22Rv1 (cell line): ENCODE results near the gene RNU1-2.

Experiments used
- CTCF ChIP-seq: fragments of 450-650 bp; IDR thresholded peaks from 2 replicates; pipeline ENCODE4 v1.5.1; 2017; ENCODE audit warnings: mild to moderate bottlenecking
- ZFX ChIP-seq: fragments of 450-650 bp; IDR thresholded peaks from 2 replicates; pipeline ENCODE4 v1.6.1; 2017; ENCODE audit warnings: antibody characterized with exemption, borderline replicate concordance

DNA sequence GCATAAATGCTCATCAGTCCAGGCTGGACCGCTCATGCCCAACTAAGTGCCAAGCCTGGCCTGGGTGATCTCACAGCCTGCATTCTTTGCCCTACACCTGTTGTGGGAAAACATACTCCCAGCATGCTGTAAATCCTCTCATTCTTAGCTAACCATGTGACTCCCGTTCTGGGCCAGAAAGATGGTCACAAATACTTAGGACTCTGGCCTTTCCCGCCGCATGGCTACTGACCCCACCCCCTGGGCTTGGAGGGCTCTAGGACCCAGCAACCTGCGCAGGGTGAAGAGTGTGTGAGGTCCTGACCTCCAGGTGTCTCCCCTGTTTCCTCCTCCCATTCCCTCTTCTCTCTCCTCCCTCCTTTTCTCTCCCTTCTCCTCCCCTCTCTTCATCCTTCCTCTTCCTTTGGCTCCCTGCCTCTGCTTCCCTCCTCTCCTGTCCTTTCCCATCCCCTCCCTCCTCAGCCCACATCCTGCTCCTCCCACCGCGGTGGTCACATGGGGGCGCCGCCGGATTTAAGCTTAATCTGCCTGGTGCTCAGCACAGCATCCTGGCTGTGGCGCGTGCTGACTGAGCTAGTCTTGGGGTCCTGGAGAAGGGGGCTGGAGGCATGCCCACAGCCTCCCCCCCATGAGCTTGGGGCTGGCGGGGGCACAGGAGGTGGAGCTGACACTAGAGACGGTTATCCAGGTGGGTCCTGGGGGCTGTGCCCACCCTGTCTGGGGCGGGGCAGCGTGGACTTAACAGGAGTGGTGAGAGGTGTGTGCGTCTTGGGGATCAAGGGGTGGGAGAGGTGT is 25.8 kb downstream of the RNU1-2 start, which contains the start of gene CROCC:
- TF ChIP-seq CTCF (no peak), ZFX (no peak)
